Endothelial cell of umbilical vein (primary cell): ENCODE results near the gene PNKP. TPM values are rescaled to one million over a fixed set of nuclear protein-coding genes. Genes with fewer than 3 reads are reported as not detected.

Source experiments
- BruUV-seq: library from RNA; stranded (reverse); fragments of 400-500 nt; replicated peaks from 2 replicates; lab custom pipeline; 2021; lab: Mats Ljungman, UMichigan
- CTCF ChIA-PET: fragments of 300-600, 350-600 bp; sonication (Branson Sonifier 250); formaldehyde crosslinking; loops from one replicate; lab custom pipeline; 2021; ENCODE audit warnings: antibody characterized with exemption, inconsistent platforms; lab: Charles Lee
- POLR2A ChIA-PET: fragments of 300-600, 350-600 bp; sonication (Branson Sonifier 250); formaldehyde crosslinking; loops from one replicate; lab custom pipeline; 2021; ENCODE audit warnings: antibody characterized with exemption, inconsistent platforms; lab: Charles Lee
- DNase-seq: peaks from one replicate; pipeline ENCODE4 v3.0.0-alpha.2; 2011; ENCODE audit warnings: low read depth, low spot score
- FAIRE-seq: peaks from 2 replicates; lab custom pipeline; 2011; peaks lifted over from hg19 to GRCh38; lab: Jason Lieb, UNC
- H2AFZ ChIP-seq: 2 replicates; pipeline ENCODE4 v1.6.0; 2012; ENCODE audit warnings: low read depth, low read length, control low read depth, inconsistent platforms
- H3K27ac ChIP-seq: 2 replicates; pipeline ENCODE4 v1.5.1; 2011; ENCODE audit warnings: low read depth, mild to moderate bottlenecking, control low read depth, low read length, moderate library complexity; ENCODE audit not compliant: insufficient read depth
- H3K27me3 ChIP-seq, 2 experiments: 2 replicates each; pipeline versions ENCODE4 v1.6.0 to v1.6.1; 2011; ENCODE audit warnings: low read length in 2 of 2, mixed read lengths in 1 of 2; ENCODE audit not compliant: control insufficient read depth in 2 of 2, insufficient read depth in 2 of 2
- H3K36me3 ChIP-seq, 2 experiments: 2 replicates in 1 of 2; 3 replicates in 1 of 2; pipeline ENCODE4 v1.5.1; 2011; ENCODE audit warnings: low read length in 2 of 2, mild to moderate bottlenecking in 1 of 2, moderate library complexity in 1 of 2; ENCODE audit not compliant: control insufficient read depth in 2 of 2, insufficient read depth in 2 of 2; ENCODE audit errors: extremely low read depth in 1 of 2
- H3K4me1 ChIP-seq: 3 replicates; pipeline ENCODE4 v1.5.1; 2011; ENCODE audit warnings: mild to moderate bottlenecking, low read length; ENCODE audit not compliant: control insufficient read depth, insufficient read depth; ENCODE audit errors: extremely low read depth
- H3K4me2 ChIP-seq: 2 replicates; pipeline ENCODE4 v1.6.1; 2011; ENCODE audit warnings: low read length, control low read depth, mixed read lengths; ENCODE audit not compliant: insufficient read depth
- H3K4me3 ChIP-seq, 3 experiments: fragments of 200-600 bp in 1 of 3; sonication (generic), shearing (Covaris generic) in 1 of 3; replicated peaks in 1 of 3; 2 replicates each; pipeline ENCODE4 v1.5.1; 2011 to 2016; ENCODE audit warnings: control low read depth in 3 of 3, low read length in 3 of 3, mild to moderate bottlenecking in 2 of 3, inconsistent platforms in 1 of 3, low read depth in 1 of 3, moderate library complexity in 1 of 3; ENCODE audit not compliant: insufficient read depth in 1 of 3
- H3K79me2 ChIP-seq: 2 replicates; pipeline ENCODE4 v1.6.0; 2012; ENCODE audit warnings: low read length, inconsistent platforms; ENCODE audit not compliant: control insufficient read depth, insufficient read depth
- H3K9ac ChIP-seq: replicated peaks from 2 replicates; pipeline ENCODE3; 2011; ENCODE audit warnings: low read length, control low read depth; ENCODE audit not compliant: insufficient read depth; ENCODE audit errors: extremely low read depth
- H3K9me1 ChIP-seq: replicated peaks from 3 replicates; pipeline ENCODE4 v1.6.0; 2011; ENCODE audit warnings: mild to moderate bottlenecking, low read length; ENCODE audit not compliant: control insufficient read depth, insufficient read depth; ENCODE audit errors: extremely low read depth
- H3K9me3 ChIP-seq: replicated peaks from 2 replicates; pipeline ENCODE4 v1.5.1; 2012; ENCODE audit warnings: low read length, inconsistent platforms; ENCODE audit not compliant: control insufficient read depth, insufficient read depth
- H4K20me1 ChIP-seq: replicated peaks from 2 replicates; pipeline ENCODE3; 2011; ENCODE audit warnings: mild to moderate bottlenecking, low read length; ENCODE audit not compliant: control insufficient read depth, insufficient read depth; ENCODE audit errors: extremely low read depth
- CTCF ChIP-seq, 2 donors: IDR thresholded peaks; 1 replicate in 1 of 2; 2 replicates in 1 of 2; pipeline ENCODE4 v1.5.1; 2011; ENCODE audit warnings: low read length in 2 of 2, mild to moderate bottlenecking in 2 of 2, moderate library complexity in 2 of 2, control low read depth in 1 of 2, inconsistent platforms in 1 of 2, low read depth in 1 of 2; ENCODE audit not compliant: insufficient read depth in 1 of 2; ENCODE audit errors: extremely low read depth in 1 of 2
- EZH2 ChIP-seq: IDR thresholded peaks from 2 replicates; pipeline ENCODE4 v1.6.1; 2012; ENCODE audit warnings: borderline replicate concordance, low read depth, mild to moderate bottlenecking, moderate library complexity, low read length, inconsistent platforms; ENCODE audit not compliant: severe bottlenecking
- FOS ChIP-seq: IDR thresholded peaks from 2 replicates; pipeline ENCODE4 v1.6.1; 2011; ENCODE audit warnings: mild to moderate bottlenecking, low read length, moderate library complexity, borderline replicate concordance; ENCODE audit not compliant: insufficient read depth
- GATA2 ChIP-seq: IDR thresholded peaks from 2 replicates; pipeline ENCODE4 v1.7.0; 2011; ENCODE audit warnings: low read depth, mild to moderate bottlenecking, moderate library complexity, mixed read lengths, low read length; ENCODE audit not compliant: insufficient read length, insufficient read depth
- JUN ChIP-seq: IDR thresholded peaks from 2 replicates; pipeline ENCODE4 v1.6.1; 2011; ENCODE audit warnings: borderline replicate concordance, low read depth; ENCODE audit not compliant: insufficient read length, insufficient read depth
- MAX ChIP-seq: IDR thresholded peaks from 2 replicates; pipeline ENCODE4 v1.6.1; 2011; ENCODE audit not compliant: insufficient read depth, insufficient read length
- MYC ChIP-seq: IDR thresholded peaks from one replicate; pipeline ENCODE4 v1.6.1; 2011; ENCODE audit warnings: mild to moderate bottlenecking, low read depth, low read length
- POLR2A ChIP-seq: IDR thresholded peaks from 2 replicates; pipeline ENCODE4 v1.6.1; 2012; ENCODE audit warnings: low read depth, mild to moderate bottlenecking, control low read depth, low read length
- POLR2AphosphoS5 ChIP-seq: IDR thresholded peaks from 2 replicates; pipeline ENCODE4 v1.6.1; 2012; ENCODE audit warnings: low read depth, mild to moderate bottlenecking, control low read depth, low read length, moderate library complexity; ENCODE audit not compliant: insufficient read depth
- dilution Hi-C: fragments of 300-500 bp; cut with MboI; formaldehyde crosslinking; loops from one replicate; pipeline ENCODE4 v1.15.0; 2019; ENCODE audit warnings: low sequenced_read_pairs; ENCODE audit not compliant: extremely low pct_ligation_motif_present
- intact Hi-C: fragments of 100-400 bp; cut with micrococcal nuclease; formaldehyde crosslinking; loops from one replicate; pipeline ENCODE4 v1.10.0; 2022
- polyA plus RNA-seq, 4 experiments: library from polyadenylated mRNA; depleted of rRNA in 3 of 4; stranded (reverse) in 3 of 4; unstranded in 1 of 4; fragments of >200 nt; gene quantifications; 2 replicates each; pipeline versions ENCODE4 v1.2.1 to v1.2.3, GENCODE V29; 2011 to 2012; ENCODE audit warnings: missing spikeins in 1 of 4
- total RNA-seq: library from RNA; stranded (reverse); gene quantifications from 2 replicates; pipeline ENCODE4 v1.2.3, GENCODE V29; 2021

The PNKP gene
- total and polyA plus RNA-seq, 2 donors (not counting 3 experiments of a cell fraction or from before 2014, with no cell fraction given) = 39.4 to 112 TPM

GRCh38 chr19:49910179-49910578 lies 42.8 kb upstream of the PNKP start:
- FAIRE-seq = no peak
- H3K4me1 ChIP-seq = no peaks in the 10 kb centered on the region
- ChIA-PET POLR2A (no interaction called here), CTCF (no interaction called here)
- no peak overlapping the region for H2AFZ ChIP-seq
- no peaks in the 10 kb centered on the region for H3K9me3 ChIP-seq
- H3K36me3 ChIP-seq = peaks cover 8 to 30% of the 10 kb centered on the region in 2 experiments
- H3K4me2 ChIP-seq = no peak overlapping the region
- dilution Hi-C loops (no loop called here), intact Hi-C loops (no loop called here)
- no peaks in the 10 kb centered on the region for H3K9me1 ChIP-seq
- BruUV-seq = no TSS peak
- no peak overlapping the region for H3K4me3 ChIP-seq
- TF ChIP-seq MYC (no peak), FOS (no peak), MAX (no peak), JUN (no peak), POLR2AphosphoS5 (no peak), POLR2A (no peak), EZH2 (no peak), CTCF (IDR thresholded peaks at IDR 0.05; ENCODE audit: extremely low read depth in 1 of 2, insufficient read depth in 1 of 2, low read depth in 1 of 2, low read length in 2 of 2) (no peak), GATA2 (no peak)
- H3K27ac ChIP-seq = no peak overlapping the region
- H3K27me3 ChIP-seq = no peaks in the 10 kb centered on the region
- H4K20me1 ChIP-seq = no peaks in the 10 kb centered on the region
- peaks cover 6% of the 10 kb centered on the region for H3K79me2 ChIP-seq
- H3K9ac ChIP-seq = no peak overlapping the region
- no peak for DNase-seq
